Testis (tissue), 2 donors: ENCODE measurements around the gene PLCL1.

Source experiments
- POLR2A ChIP-seq: fragments of 450-650 bp; IDR thresholded peaks from one replicate; pipeline ENCODE4 v1.6.1; 2017; ENCODE audit warnings: antibody characterized with exemption, mild to moderate bottlenecking, moderate library complexity
- TF ChIP-seq, protein P1 (sequence below), 3 experiments: fragments of 450-650 bp in 2 of 3; fragments of 200-600 bp in 1 of 3; sonication (generic) in 1 of 3; IDR thresholded peaks; one replicate each; pipeline ENCODE4 v1.5.1; 2016 to 2019; ENCODE audit warnings: antibody characterized with exemption in 3 of 3, mild to moderate bottlenecking in 2 of 3, moderate library complexity in 1 of 3

DNA sequence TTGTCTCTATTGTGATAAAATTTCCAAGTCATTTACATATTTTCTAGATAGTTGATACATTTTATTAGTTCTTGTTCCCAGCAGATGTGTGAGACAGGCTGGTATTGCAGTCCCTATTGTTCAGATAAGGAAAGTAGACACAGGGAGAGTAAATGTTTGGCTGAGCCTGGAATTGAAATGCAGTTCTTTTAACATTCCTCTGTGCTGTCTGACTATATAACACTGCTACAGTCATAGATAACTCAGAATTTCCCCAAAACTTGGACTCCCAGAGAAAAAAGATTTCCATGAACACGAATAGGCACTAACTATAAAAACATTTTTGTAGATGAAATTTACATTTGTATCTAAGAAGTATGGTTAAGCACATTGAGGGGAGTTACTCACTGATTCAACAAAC, 71.4 kb downstream of the PLCL1 start:
- TF ChIP-seq, protein P1, sequence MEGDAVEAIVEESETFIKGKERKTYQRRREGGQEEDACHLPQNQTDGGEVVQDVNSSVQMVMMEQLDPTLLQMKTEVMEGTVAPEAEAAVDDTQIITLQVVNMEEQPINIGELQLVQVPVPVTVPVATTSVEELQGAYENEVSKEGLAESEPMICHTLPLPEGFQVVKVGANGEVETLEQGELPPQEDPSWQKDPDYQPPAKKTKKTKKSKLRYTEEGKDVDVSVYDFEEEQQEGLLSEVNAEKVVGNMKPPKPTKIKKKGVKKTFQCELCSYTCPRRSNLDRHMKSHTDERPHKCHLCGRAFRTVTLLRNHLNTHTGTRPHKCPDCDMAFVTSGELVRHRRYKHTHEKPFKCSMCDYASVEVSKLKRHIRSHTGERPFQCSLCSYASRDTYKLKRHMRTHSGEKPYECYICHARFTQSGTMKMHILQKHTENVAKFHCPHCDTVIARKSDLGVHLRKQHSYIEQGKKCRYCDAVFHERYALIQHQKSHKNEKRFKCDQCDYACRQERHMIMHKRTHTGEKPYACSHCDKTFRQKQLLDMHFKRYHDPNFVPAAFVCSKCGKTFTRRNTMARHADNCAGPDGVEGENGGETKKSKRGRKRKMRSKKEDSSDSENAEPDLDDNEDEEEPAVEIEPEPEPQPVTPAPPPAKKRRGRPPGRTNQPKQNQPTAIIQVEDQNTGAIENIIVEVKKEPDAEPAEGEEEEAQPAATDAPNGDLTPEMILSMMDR (IDR thresholded peaks at IDR 0.05): no peak
- TF ChIP-seq POLR2A: no peak
